ENCODE data around the gene OSMR.

- no peak for TF ChIP-seq POLR2AphosphoS5 (IDR thresholded peaks at IDR 0.05)
- TF ChIP-seq EP300 (IDR thresholded peaks at IDR 0.05; ENCODE audit: low read depth) = no peak
- TF ChIP-seq POLR2A (IDR thresholded peaks at IDR 0.05) = no peak
Observed at GRCh38 chr5:38889424-38889823, 43.6 kb downstream of the OSMR start.

Measured in transverse colon (tissue), 3 donors.